HG03432 (cell line): Measurements from ENCODE around the gene PBXIP1.

Experiments used
- ATAC-seq: cut with Tn5 transposase; IDR thresholded peaks from one replicate; pipeline ENCODE4 v1.9.1; 2021; ENCODE audit warnings: mild to moderate bottlenecking, moderate library complexity; ENCODE audit not compliant: unreplicated experiment

PBXIP1 gene

GRCh38 chr1:154958681-154959425, 3.0 kb upstream of the PBXIP1 start:
- no peak for ATAC-seq

DNA sequence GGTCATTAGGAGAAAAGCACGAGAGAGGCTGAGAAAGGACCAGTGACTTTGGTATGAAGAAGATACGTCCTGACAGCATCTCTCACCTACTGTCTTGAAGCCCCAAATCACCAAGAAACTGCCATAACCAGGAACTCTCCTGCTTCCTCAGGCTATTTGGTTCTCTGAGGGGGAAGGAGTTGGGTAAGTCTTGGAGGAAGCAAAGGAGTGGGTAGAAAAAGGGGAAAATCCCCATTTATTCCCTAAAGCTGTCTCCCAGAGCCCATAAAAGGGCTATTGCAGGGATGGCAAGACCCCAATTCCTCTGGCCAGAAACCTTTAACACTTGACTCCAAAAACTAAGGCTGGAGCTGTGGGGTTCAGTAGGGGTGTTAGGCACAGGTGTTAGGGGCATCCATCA, 2.1 kb upstream of the PBXIP1 start:
- ATAC-seq: no peak

DNA sequence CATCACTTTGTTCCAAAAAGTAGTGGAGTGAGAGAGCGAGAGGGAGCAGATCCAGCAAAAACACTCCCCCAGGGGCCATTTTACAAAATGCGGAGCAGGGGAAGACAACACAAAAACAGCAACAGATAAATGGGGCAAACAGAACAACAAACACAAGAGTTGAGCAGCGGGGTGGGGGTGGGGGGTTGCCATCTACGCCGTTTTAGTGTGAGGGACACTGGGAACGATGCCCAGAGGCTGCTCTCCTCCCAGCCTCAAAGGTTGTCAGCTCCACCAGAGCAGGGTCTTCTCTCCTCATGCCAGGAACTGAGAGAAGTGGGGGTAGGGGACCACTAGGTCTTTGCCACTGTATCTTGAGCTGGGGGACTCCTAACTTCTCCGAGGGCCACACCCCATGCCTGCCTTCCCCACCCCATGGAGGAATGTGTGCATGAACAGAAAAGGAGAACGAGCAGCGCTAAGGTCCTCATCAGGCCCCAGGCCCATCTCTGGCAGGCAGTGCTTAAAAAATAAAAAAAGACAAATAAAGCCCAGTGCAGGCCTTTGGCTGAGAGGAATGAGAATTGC, 1.3 kb upstream of the PBXIP1 start:
- no peak for ATAC-seq

GRCh38 chr1:154956544-154956941, 644 bp upstream of the PBXIP1 start:
- ATAC-seq: no peak

DNA sequence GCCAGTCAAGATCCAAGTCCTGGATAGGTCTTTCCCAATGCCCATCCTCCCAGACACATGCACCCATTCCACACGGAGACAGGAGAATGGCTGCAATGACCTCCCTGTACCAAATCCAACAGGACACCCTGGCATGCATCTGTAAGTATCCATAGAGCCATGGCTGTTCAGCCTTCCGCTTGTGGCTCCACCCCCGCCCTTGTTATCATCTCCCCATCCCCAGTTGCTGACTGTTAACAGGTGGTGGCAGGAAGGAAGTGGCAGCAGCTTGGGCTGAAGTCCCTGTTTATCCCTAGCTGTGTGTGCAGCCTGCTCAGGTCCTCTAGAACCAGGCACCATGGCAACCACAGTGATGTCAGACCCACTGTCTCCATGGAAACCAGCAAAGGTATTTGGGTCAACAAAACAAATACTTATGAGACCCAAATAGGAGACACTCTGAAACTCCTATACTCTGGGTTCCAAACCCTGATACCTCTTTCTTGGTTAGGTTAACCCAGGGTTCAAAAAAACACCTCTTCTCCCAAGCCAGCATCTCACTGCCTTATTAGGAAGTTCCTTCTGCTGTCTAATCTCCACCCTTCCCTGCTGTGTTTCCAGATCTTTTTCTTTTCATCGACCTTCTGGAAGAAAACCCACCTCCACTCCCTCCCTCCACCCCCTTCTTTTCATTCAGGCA, 721 bp downstream of the PBXIP1 start:
- peak; percentile 50 for ATAC-seq

DNA sequence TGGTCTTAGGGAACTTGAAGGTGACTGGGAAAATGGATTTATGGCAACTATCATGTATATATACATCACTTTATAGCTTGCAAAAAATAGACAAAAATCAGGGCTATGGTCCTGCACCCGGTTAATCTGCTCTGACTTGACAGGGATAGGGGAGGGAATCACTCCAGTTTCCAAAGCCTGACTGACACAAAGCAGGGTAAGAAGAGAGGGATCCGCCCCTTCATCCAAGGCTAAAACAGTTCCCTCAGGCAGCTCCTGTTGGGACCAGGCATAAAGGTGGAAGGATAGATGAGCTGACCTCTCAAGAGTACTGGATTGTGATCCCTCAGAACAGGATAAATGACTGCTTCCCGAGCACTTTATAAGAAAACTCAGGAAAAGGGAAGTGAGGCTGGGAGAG, 1.4 kb downstream of the PBXIP1 start:
- no peak for ATAC-seq

GRCh38 chr1:154953611-154954038, 2.3 kb downstream of the PBXIP1 start:
- no peak for ATAC-seq

DNA sequence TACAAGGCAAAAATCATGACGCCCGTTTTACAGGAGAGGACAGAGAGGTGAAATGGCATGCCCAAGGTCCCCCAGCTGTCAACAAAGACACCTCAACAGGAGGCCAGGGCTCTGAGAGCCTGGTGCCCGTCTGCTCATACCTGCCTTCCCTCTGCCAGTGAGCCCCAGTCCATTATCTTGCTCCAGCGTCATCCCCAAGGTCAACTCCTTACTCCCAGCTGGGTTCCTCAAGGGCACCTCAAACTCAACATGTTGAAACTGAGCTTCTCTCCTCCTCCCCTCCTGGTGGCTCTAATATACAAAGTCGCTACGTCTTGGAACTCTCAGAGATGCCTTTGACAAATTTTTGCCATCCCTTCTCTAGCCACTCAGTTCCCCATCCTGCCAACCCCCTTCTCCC, 3.2 kb downstream of the PBXIP1 start:
- no peak for ATAC-seq

DNA sequence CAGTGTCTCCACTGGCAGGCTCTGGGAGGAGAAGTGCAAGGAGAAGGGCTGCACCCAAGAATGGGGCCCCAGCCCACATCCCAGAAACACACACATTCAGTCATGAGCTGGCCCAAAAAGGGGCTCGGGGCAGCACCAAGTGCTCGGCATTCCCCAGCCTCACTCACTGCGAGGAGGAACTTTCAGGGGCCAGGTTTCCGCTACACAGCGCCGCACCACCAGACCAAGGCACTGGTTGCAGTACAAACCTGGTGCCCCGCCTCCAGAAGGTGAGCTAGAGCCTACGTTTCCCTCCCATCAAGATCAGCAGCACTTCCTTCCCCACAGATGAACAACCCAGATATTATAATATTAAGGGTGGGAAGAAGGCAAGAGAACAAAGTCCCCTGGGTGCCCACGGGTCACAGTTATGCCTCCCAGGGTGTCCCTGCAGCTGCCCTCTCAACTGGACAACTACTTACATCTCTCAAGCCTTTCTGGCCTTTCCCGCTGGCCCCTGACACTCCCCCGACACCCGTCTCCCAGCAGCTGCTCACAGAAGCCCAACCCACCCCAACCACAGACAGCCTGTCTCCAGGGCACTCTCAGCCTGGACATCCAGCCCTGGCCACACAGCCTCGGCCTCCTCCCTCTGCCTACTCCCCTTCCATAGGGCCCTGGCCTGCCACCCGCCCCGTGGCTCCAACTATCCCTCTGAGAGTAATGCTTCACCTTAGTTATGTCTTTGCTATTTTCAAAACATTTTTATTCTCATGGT, 3.8 kb downstream of the PBXIP1 start:
- no peak for ATAC-seq

DNA sequence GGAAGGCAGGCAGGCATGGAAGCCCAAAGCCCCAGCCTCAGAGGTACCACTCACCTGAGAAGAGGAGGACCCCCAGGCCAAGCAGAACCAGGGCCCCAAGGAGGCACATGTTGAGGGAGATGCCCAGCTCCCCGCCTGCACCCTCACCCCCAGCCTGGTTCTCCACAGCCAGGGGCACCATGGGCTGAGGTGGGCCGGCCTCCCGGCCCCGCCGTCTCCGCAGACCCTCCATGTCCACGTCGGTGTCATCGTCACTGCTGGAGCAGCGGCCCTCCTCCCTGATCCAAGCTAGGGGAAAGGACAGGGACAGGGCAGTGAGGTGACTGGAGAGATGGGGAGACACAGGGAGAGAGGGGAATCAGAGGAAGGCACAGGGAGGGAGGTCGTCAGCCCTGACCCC, 7.8 kb downstream of the PBXIP1 start:
- ATAC-seq: no peak

- no peak for ATAC-seq
Measured at GRCh38 chr1:154945962-154946850, 9.7 kb downstream of the PBXIP1 start.

DNA sequence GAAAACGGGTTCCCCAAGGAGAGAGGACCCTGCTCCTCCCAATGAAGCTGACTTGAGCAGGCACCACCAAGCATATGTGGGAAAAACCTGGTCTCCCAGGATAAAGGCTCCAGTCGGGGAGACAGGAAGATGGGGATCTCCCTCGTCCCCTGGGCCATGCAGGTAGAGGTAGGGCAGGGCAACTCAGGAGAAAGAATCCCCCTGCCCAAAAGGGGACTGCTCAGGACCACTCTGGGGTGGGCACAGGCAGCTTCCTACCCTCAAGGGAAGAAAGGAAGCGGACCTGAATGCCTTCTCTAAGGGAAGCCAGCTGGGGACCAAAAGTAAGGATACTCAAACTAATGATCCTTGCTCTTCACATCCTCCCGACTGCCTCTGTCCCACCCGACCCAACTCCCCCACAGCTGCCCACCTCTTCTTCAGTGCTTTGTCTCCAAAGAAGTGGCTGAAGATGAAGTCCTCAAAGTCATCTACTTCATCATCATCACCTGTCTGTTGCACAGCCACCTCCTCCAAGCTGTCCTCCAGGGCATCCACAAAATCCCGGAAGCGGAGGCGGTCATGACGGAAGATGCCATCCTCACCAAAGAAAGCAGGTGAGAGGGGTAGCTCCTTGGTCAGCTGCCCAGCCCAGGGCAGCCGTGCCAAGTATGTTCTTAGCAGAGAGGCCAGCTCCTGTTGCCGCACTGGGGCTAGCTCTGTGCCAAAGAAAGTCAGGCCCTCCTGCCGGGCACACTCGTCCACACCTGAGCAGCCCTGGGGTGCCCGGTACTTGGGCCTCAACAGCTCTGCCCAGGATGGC, 10.5 kb downstream of the PBXIP1 start:
- ATAC-seq: no peak

DNA sequence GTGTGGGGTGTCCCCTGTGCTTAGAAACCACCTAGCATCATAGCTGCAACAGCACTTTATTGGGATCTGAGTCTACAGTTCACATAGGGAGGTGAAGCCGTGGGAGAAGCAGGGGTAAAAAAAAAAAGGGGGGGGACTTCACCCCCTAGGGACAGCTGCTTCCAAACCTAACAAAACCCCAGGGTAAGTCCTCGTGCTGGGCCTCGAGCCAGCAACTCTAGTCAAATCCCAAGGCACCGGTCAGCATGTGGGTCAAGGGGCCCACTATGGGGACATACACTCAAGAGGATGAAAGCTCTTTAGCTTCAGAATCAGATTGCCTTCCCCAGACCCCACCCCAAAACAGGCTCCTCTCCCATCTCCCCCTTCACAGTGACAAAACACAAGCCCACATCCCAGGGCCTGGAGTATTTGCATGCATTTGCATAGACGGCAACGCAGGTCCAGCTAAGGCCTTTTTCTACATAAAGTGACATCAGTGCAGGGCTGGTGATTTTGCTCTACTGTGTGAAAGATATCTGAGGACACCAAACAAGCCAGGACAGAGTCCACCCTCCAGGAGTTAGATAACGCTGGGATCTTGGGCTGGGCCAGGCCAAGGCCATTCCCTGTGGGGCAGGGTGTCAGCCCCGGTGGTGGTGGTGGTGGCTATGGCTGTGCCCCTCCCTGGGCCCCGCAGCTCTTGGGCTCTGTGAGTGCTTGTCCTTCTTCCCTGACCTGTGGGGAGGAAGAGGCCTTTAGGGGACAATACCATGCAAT, 11.3 kb downstream of the PBXIP1 start:
- no peak for ATAC-seq

DNA sequence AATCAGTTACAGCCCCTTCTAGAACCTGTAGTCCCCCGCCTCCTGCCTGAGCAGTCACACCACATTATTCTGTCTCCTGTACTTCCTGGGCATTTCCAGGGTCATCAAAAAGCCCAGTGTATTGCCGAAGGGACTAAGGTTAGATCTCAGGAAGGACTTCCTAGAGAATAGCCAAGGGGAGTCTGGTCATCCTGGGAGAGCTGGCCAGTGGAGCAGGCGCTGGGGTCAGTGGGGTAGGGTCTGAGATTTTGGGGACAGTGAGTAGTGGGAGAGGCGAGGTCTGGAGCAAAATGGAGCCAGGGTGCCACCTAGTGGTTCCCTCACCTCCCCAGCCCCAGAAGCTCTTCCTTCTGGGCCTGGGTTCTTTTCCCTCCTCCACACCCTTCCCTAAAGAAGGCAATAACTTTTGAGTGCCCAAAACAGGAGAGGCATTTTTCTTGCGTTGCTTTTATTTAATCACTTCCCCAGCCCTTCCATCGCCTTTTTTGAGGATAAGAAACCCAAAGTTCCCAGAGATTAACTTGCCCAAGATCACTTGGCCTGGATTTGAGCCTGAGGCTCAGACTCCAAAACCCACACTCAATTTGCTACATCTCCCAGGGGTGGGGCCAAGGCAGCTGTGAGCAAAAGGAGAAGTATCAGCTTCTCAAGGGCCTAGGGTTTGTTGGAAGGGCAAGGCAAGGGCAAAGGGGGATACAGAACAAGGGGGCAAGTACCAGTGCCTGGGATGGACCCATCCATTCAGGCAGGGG, 12.1 kb downstream of the PBXIP1 start:
- no peak for ATAC-seq

DNA sequence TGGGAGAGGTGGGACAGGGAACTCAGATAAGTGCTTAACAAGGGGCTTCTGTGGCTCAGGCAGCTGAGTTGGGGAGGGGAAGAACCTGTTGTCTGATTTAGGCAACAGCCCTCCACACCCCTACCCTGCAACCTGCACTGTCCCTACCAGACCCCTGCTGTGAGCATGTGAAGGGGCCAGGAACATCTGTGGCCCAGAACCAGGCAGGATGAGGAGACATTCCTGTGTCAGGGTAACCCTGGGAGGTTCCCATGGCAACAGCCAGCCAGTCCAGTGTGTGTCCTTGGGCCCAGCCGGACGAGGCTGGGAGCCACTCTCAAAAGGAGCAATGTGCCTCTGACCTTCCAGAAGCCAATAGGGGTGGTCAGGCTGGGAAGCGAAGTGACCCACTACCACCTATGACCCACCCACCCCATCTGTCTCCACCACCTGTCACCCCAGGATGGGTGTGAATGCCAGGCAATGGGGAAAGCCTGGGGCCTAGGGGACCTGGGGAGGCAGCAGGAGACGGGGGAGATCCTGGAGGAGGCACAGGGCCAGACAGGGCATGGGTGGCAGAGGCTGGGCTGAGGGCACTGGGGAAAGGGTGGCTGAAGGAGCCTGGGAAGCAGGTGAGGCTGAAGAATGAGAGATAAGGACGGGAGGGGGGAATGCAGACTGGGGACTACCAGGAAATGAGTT, 14.4 kb downstream of the PBXIP1 start:
- ATAC-seq: no peak

- no peak for ATAC-seq
Measured at GRCh38 chr1:154940651-154941194, 15.2 kb downstream of the PBXIP1 start.

DNA sequence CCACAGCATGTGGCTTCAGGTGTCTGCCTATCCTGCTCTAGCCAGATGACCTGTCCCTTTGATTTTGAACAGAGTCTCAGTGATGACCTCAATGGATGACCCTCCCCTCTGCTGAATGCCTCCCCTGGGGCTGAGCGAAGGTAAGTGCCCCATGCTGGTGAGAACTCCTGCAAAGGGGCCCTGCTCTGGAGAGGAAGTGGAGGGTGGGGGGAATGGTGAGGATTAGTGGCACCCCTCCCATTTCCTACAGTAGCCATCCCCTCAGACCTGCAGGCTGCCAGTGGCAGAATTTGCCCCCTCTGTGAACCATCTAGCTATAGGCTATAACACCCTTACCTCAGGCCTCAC, 15.7 kb downstream of the PBXIP1 start:
- ATAC-seq: no peak
